ENCODE data around the gene TFF3.

Gene TFF3

DNA sequence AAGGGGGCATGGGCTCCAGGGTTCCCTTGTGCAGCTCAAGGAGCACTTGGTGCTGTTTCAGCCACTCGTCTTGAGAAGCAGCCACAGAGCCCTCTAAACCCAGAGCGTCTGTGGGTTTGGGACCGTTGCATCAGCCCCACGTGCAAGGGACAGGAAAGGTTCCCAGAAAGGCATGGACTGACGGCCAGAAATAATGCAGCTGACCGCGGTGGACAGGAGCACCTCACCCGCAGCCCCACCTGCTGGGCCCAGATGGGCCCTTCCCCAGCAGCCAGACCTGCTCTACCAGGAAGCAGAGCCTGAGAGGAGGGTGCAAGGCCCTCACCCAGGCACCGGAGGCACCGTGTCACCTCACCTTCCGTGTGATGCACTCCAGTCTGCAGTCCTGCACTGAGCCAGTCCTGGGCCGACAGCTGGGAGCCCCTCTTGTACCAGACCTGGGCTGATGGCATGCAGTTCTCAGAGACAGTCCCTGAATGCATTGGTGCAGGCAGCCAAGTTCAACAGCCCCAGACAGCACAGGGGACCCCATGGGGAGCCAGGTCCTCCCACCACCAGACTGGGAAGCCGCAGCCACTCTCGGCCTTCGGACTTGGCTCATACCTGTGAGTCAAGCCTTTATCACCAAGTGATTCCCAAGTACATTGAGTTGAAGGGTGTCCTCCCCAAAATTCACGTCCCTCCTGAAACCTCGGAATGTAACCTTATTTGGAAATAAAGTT, 4.8 kb upstream of the TFF3 start:
- no peak for DNase-seq

DNA sequence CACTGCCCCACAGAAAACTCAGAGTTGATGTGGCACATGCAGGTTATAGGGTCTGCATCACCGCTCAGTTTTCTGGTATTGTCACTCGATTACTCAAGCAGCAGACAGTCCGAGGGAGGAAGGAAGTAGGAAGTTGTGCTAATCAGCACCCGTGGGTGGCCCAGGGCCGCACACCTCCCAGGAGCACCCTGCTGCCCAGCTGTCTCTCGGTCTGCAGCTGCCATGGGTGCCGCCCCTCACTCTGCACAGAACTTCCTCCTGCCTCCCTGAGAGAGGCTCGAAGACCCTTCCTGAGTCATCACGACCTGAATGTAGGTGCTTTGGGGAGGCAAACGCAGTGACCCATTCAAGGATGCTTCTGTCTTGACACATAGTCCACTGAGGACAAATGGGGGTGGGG, 4.2 kb upstream of the TFF3 start:
- no peak for DNase-seq

DNA sequence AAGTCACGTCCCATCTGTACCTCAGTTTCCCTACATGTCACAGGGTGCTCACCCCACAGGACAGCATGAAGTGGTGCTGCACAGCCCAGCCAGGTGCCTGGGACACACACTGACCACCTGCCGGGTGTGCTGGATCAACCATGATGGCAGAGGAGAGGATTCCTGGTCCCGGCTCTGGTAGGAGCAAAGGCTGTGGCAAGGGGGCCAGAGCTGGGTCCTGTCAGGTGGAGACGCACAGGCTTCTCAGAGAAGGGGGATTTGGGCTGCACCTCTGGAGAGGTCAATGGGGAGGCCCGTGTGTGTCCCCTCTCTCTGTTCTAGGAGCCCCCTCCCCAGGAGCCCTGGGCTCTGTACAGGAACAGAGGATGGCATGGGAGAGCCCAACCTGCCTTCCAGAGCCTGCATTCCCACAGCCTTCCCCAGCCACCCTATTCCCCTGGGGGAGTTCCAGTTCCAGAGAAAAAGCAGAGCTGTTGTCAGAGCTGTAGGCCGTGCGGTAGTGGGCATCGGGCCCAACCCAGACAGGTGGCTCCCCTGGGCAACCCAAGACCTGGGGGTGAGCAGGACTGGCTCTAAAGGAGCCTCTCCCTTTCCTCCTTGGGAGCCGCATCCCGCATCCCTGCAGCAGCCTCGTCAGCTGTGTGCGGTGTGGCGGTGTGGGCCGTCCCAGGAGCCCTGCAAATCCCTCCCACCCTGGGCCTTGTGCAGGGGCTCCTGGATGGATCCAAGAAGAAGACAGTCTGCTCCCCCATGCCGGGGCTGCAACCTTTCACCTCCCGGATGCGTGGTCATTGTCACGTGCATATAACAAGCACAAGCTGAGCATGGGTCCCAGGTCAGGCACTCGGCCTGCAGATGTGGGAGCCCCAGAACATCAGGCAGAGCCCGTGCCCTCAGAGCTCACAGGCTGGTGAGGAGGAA, 2.9 kb upstream of the TFF3 start:
- DNase-seq: no peak

DNA sequence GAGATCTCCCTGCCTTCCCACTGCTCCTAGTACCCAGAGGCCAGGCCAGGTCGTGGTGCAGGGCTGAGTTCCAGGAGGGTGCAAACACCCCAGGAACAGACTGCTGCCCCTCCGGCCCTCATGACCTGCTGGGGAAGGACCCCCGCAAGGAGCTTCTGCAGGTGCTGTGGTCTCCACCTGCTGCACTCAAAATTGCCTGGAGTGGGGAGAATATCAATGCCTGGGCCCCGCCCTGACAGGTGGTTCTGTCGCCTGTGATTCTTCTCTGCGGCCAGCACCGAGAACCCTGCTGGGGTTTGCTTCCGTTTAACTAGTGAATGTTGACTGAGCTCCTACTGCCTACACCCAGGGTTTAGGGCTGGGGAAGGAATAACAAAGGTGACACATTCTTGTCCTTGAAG, 2.1 kb upstream of the TFF3 start:
- DNase-seq: no peak

DNA sequence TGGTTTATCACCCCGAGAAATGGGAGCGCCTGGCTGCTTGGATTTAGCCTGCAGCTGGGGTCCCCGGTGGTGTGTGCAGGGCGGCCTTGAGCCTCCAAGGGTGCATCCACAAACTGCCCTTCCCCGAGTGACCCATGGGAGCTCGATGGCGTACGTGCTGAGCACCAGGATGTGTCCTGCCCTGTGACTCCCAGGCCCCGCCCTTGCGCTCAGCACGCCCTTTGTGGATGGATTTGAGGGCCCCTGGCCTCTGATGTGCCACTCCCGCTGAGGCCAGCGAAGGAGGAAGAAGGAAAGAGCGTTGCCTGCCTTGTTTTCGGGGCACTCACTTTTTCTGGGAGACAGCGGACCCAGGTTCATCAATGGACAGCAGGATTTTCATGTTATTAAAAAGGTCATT, 1.7 kb upstream of the TFF3 start:
- DNase-seq: no peak

DNA sequence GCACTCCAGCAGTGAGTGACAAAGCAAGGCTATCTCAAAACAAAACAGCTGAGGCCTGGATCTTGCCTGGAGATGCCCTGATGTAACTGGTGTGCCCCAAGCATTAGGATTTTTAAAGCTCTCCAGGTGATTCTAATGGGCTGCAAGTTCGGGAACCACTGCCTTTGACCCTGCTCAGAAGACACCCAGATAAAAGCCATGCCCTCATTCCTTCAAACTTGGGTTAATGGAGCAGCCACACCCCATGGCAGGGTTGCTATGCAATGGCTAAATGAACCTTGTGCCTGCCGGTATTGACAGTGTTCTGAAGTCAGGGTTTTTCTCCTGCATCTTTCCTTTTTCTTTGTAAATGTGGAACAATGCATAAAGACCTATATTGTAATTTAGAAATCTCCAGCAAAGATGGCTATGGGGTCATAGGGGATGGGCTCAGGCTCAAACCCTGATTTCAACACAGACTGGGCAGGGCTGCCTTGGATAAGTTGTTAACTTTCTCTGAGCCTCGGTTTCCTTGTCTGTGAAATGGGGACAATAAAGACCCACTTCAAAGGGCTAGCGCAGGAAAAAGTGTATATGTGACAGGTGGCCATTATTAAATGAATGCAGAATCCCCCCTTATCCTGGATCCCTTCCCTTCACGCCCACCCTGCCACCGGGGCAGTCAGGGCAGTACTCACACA, 453 bp downstream of the TFF3 start:
- DNase-seq: no peak

DNA sequence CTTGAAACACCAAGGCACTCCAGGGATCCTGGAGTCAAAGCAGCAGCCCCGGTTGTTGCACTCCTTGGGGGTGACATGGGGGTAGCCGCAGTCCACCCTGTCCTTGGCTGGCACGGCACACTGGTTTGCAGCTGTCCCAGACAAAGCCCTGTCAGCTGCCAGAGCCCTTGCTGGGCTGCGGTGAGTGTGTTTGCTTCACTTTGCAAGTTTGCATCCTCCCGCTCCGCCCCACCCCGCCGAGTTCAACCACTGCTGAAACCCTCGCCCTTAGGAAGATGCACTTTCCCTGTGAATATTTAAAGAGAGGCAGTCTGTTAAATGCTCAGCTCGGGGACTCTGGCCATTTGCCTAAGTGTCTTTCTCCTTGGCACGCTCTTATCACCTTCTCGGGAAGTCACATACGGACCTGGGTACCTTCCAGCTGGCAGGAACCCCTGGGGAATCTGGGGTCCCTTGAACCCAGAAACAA, 1.7 kb downstream of the TFF3 start:
- DNase-seq: no peak

DNA sequence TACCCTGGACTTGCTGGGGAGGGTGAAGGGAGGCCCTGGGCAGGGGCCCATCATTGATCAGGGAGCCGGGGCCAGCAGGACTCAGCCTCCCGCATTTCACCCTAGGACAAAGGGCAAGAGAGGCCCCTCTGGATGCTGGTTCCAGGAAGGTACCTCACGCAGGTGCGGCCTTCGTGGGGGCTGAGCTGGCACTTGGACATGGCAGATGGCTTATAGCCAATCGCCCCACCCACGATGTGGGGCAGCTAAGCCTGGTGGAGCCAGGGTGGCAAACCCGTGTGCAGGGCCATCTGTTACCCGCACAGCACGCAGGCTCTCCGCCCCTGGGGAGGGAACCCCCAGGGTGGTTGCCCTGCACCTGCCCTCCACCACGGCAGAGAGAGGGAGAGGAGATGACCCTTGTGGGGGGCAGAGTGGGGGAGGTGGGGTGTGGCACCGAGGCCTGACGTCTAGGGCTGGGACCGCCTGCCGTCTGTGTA, 2.5 kb downstream of the TFF3 start:
- no peak for DNase-seq

DNA sequence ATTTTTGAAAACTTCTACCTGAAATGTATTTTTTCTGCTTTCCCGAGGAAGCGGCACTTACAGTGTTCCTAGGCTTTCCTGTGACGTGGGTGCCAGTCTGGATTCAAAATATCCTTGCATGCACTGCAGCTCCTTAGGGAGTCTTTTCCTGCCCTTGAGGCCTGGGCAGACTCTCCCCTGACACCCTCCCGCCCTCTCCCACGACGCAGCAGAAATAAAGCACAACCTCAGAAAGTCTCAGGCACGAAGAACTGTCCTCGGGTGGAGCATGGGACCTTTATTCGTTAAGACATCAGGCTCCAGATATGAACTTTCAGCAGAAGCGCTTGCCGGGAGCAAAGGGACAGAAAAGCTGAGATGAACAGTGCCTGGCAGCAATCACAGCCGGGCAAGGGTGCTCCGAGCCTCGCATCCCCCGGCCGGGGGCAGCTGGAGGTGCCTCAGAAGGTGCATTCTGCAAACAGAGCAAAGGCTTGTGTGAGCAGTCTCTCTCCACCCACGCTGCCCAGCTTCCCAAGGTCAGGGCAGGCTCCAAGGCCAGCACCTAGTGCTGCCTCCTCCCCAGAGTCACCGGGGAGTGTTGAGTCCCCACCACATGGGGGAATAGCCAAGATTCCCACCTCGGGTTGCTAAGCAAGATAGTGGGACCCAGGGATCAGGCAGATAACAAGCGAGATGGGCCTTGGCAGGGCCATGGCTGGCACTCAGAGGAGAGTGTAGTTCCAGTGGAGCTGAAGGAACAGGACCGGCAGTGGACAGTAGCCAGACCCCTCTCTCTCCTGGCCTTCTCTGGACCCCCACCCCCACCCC, 3.2 kb downstream of the TFF3 start:
- DNase-seq: no peak

DNA sequence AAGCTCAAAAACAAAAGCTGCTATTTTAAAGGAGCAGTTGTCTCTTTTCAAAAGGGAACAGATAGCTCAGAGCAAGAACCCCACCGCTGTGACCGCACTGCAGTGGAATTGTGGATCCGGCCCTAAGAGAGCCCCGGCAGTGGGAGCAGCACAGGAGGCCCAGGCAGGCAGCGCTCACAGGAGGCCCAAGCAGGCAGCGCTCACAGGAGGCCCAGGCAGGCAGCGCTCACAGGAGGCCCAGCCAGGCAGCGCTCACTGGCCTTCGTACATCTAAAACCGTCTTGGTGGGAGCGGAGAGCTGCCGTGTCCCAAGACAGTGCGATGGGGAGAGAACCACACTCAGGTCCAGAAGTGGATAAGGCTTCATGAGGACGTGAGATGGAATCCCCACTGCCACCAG, 4.0 kb downstream of the TFF3 start:
- no peak for DNase-seq

DNA sequence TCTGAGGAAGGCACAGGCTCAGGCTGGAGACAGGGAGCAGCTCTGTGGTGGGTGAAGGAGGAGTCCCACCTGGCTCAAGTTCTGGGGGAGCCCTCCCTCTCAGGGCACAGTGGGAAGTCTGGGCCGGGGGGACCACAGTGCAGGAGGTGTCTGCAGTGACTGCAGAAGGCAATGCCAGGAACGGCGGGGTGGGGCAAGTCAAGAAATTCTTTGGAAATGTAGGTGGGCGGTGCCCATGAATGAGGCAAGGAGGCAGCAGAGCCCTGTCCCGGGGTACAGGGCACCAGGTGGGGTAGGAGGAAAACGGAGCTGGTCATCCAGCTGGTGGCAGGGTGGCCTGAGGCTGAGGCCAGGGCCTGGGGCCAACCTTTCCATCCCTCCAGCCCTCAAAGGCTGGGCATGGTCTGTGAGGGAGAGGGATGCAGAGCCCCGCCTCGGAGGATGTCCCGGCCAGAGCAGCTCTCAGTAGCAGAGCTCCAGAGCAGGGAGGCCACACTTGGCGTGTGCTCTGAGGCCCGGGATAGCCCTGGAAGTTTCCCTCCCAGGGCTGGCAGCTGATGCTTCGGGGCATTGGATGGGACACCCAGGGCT, 4.7 kb downstream of the TFF3 start:
- DNase-seq: no peak

DNA sequence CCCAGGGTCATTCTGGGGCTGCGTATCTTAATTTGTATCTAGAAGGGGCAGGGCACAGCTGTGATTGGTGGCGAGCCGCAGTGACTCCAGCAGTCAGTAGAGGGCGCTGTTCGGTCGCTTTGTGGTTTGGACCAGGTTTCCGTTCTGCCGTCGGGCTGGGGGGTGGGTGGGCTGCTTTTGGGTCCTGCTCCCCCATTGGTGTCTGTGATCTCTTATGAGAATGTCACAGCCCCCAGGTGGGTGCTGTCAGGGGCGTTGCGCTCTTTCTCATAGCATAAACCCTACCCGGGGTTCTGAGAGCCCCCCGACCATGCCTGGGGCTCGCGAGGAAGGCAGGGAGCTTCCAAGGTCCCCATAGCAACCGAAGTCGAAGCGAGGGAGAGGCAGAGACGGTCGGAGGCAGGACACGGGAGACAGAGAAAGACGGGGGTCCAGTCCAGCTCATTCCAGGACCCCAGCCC, 5.4 kb downstream of the TFF3 start:
- DNase-seq: peak; percentile 56

DNA sequence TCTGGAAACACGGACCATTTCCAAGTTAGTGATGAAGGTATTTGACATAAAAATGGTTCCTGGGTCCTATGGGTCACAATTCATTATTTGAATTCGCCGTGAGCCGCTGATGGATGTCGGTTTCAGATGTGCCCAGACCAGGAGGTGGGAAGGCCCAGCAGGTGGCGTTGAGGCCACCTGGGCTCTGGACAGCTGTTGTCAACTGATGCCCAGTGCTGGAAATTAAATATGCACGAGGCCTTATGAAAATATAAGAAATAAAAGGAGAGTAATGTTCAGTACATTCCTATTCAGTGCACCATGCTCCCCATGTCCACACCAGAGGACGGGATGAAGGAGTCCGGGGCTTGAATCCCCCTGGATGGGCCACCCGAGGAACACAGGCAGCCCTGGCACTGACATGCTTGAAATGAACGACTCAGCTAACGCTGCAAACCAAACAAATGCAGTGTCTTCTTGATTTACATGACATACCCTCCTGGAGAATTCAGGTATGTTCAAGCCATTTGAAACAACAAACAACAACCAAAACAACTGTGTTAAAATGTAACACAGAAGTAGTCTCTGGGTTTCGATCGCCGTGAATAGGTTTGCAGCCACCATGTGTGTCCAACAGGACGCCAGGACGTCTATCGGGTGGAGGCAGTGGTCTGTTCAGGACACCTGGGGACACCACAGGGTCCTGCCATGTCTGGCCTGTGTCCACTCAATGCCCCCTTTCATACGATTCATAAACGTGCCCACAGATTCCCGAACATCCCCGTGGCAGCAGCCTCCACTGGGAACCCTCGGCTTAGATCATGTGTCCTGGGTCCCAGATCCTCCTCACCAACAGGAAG, 6.1 kb downstream of the TFF3 start:
- no peak for DNase-seq

DNA sequence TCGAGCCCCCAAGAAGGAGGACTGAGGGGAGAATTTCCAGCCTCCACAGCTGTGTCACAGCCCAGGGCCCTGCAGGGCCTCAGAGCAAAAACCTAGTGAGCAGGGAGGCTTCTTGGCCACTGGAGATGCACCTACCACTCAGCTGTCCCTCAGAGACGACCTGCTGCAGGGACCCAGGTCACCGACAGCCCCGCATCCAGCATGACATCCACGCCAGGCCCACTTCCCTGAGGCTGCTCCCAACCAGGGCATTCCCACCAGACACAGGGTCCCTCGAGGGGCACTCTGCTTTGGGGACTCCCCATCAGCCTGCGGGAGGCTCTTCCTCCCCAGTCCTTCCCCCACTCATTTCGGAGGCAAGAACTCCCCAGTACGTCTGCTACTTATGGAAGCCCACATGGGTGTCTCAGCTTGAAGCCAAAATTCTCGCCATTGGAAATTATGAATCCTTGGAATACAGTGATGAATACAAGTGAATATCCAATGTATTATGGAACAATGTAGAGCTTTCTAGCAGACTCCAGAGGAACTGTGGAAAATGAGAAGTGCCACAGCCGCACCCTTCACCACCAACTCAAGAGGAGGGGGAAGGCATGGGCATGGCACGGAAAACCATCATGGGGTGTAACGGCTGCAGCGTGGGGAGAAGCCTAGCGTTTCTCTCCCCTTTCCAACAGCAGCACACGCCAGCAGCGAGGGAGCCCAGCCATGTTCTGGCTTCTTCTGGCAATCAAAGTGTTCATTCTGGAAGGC, 6.9 kb downstream of the TFF3 start:
- no peak for DNase-seq

DNA sequence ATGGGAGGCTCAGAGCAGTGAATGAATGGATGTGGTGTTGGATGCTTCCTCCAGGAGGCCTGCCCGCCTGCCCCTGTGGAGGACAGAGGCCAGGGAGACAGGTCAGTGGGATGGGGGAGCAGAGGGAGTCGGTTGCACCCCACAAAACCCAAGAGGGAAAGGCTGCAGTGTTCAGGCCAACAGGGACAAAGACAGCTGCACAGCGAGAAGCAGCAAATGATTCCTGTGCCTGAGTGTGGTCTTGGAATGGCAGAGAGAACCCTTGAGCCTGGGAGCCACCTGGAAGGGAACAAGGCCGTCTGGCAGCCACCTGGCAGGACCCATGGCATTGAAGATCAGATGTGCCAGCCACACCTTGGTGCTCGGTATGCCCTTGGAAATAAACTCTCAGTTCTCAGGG, 8.1 kb downstream of the TFF3 start:
- DNase-seq: no peak

DNA sequence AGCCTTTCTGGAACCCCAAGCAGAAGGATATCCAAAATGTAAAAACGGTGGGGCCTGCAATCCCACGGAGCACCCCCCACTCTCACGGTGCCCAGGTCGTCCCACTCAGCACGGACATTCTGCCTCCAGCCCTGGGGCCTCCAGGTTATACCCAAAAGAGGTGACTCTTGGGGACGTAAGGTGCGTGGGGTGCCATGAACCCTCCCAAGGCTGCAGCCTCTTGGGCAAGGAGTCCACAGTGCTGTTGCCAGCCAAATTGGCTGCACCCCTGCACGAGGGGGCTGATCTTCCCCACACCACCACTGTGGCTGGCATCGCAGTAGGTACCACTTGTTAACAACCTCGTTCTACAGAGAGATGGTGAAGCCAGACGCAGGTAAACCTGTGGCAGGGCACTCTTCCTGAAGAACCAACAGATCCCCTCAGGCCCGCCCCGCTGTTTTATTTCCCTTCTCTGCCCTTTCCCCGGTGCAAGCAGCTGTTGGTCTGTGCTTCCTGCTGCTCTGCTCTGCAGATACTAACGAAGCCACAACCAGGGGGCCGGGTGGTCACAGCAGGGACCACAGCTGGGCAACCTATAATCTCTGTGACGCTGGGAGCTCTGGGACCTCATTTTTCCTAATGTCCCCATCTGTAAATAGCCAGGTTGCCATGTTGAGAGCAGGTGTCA, 8.7 kb downstream of the TFF3 start:
- no peak for DNase-seq

DNA sequence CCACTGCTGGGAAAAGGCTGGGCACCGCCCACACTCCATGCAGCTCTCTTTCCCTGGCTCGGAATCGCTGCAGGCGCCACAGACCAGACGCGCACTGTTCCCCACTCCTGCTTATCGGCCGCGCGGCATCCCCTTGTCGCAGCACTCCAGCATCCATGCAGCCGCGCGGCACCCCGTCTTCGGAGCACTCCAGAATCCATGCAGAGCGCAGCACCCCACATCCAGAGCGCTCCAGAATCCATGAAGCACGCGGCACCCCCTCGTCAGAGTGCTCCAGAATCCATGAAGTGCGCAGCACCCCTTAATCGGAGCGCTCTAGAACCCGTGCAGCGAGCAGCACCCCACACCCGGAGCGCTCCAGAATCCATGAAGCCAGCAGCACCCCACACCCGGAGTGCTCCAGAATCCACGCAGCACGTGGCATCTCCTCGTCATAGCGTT, 9.5 kb downstream of the TFF3 start:
- DNase-seq: no peak

DNA sequence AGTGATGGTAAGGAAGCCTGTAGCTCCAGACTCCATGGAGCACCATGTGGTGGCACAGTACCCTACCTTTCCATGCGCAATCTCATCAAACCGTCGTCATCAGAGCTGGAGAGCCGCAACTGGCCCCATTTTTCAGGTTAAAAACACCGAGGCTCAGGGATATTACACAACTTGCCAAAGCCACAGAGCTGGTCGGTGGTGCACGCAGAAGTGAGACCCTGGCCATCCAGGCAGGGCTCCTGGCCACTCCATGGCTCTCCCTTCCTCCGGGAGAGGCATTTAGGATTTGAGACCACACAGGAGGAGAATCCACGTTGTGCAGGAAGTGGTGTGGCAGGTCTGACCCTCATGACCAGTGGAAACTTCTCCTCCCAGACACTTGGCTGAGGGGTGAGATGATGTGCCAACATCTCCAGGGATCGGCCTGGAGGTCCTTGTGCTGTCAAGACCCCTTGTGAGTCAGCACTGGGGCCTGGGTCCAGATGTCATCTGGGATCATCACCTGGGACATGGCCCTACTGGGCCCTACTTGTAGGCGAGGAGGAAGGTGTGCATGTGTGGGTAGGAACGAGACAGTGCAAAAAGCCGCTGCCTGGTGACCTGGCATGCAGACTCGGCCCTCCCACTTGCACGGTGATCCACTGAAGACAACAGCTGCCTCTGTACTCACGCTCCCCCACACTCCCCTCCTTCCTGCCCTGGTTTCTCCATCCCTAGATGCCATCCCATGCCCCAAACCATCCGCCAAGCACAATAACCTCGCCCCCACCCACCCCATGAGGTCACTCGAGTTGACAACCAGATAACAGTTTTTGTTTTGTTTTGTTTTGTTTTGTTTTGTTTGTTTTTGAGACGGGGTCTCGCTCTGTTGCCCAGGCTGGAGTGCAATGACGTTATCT, 10.4 kb downstream of the TFF3 start:
- no peak for DNase-seq

DNA sequence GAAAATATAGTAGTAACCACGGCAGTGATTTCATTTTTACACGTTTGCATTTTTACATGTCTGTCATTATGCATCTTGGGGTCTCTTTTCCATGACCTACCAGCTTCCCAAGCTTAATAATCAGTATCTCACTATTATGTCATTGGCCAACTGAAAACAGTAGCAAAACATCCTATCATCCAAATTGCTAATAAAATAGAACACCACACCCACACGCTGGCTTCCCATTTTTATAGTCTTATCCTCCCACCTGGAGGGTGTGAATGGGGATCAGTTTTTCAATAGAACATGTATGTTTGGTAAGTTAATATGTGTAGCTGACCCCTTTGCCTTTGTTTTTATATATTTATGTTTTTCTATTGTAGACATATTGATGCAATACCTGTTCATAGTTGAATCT, 11.8 kb downstream of the TFF3 start:
- DNase-seq: no peak
